Measurements from ENCODE around the gene CLTCL1. TPM values are rescaled to one million over a fixed set of nuclear protein-coding genes. Genes with fewer than 3 reads are reported as not detected.

CLTCL1 gene
- total RNA-seq, 4 donors from 2014 or later, result 8.5 to 19.2 (median 12.8) TPM

GRCh38 chr22:19229600-19229999 is 61.9 kb downstream of the CLTCL1 start:
- H3K27ac ChIP-seq, result peak overlapping the region in 1 of 3 donors; percentile 51
- peak; percentile 77 to 80 for DNase-seq
- H3K36me3 ChIP-seq, result peaks cover 0 to 6% of the 10 kb centered on the region in 2 donors
- intact Hi-C loops (cut with DNase I), result no loop called here
- no peaks in the 10 kb centered on the region for H3K9me3 ChIP-seq
- H3K4me3 ChIP-seq (replicated peaks in 1 of 3), result no peak overlapping the region
- 38 to 57% methylated on average over 2 of the region's 2 CpGs for WGBS, 2 donors
- H3K27me3 ChIP-seq, result no peaks in the 10 kb centered on the region
- no peak for TF ChIP-seq POLR2A (IDR thresholded peaks at IDR 0.05)
- no peak for TF ChIP-seq CTCF (IDR thresholded peaks at IDR 0.05)
- H3K4me1 ChIP-seq, result peaks cover 14 to 32% of the 10 kb centered on the region in 2 donors

- TF ChIP-seq CTCF (IDR thresholded peaks at IDR 0.05) (no peak), POLR2A (IDR thresholded peaks at IDR 0.05) (no peak)
- no peak overlapping the region for H3K4me3 ChIP-seq (replicated peaks in 1 of 3)
- H3K36me3 ChIP-seq, result peaks cover 0 to 10% of the 10 kb centered on the region in 2 donors
- intact Hi-C loops (cut with DNase I), result no loop called here
- DNase-seq, result peak; percentile 79 to 84
- H3K9me3 ChIP-seq, result no peaks in the 10 kb centered on the region
- no peak overlapping the region for H3K27ac ChIP-seq
- peaks cover 8 to 26% of the 10 kb centered on the region in 2 donors for H3K4me1 ChIP-seq
- 29 to 33% methylated on average over 4 of the region's 4 CpGs for WGBS, 2 donors
- H3K27me3 ChIP-seq, result no peaks in the 10 kb centered on the region
These were observed 63.3 kb downstream of the CLTCL1 start for GRCh38 chr22:19228179-19228578.

- H3K4me3 ChIP-seq (replicated peaks in 1 of 3), result no peak overlapping the region
- no peaks in the 10 kb centered on the region for H3K9me3 ChIP-seq
- H3K36me3 ChIP-seq, result peaks cover 0 to 23% of the 10 kb centered on the region in 2 donors
- H3K4me1 ChIP-seq, result peaks cover 0 to 15% of the 10 kb centered on the region in 2 donors
- H3K27me3 ChIP-seq, result no peaks in the 10 kb centered on the region
- no peak overlapping the region for H3K27ac ChIP-seq
- DNase-seq, result no peak
- intact Hi-C loops (cut with DNase I), result no loop called here
- TF ChIP-seq POLR2A (IDR thresholded peaks at IDR 0.05) (no peak), CTCF (IDR thresholded peaks at IDR 0.05) (no peak)
These were observed 65.1 kb downstream of the CLTCL1 start for GRCh38 chr22:19226428-19226827.

- intact Hi-C loops (cut with DNase I), result no loop called here
- Histone ChIP-seq H3K27me3 (no peaks in the 10 kb centered on the region), H3K36me3 (peaks cover 0 to 31% of the 10 kb centered on the region in 2 donors), H3K27ac (no peak overlapping the region), H3K4me3 (replicated peaks in 1 of 3) (no peak overlapping the region), H3K4me1 (peaks cover 0 to 15% of the 10 kb centered on the region in 2 donors), H3K9me3 (no peaks in the 10 kb centered on the region)
- no peak for DNase-seq
- TF ChIP-seq POLR2A (IDR thresholded peaks at IDR 0.05) (no peak), CTCF (IDR thresholded peaks at IDR 0.05) (no peak)
- WGBS, 2 donors, result 80 to 96% methylated on average over 3 of the region's 3 CpGs
These were observed 66.0 kb downstream of the CLTCL1 start for GRCh38 chr22:19225560-19225959.

GRCh38 chr22:19224985-19225384 is 66.5 kb downstream of the CLTCL1 start:
- H3K27ac ChIP-seq, result no peak overlapping the region
- no peaks in the 10 kb centered on the region for H3K27me3 ChIP-seq
- intact Hi-C loops (cut with DNase I), result no loop called here
- TF ChIP-seq POLR2A (IDR thresholded peaks at IDR 0.05), result no peak
- TF ChIP-seq CTCF (IDR thresholded peaks at IDR 0.05), result no peak
- 86 to 91% methylated on average over 7 of the region's 7 CpGs for WGBS, 2 donors
- peaks cover 0 to 15% of the 10 kb centered on the region in 2 donors for H3K4me1 ChIP-seq
- no peak for DNase-seq
- H3K36me3 ChIP-seq, result peaks cover 0 to 33% of the 10 kb centered on the region in 2 donors
- H3K4me3 ChIP-seq (replicated peaks in 1 of 3), result no peak overlapping the region
- no peaks in the 10 kb centered on the region for H3K9me3 ChIP-seq
